ENCODE measurements around the gene CNOT3. TPM values are rescaled to one million over a fixed set of nuclear protein-coding genes. Genes with fewer than 3 reads are reported as not detected.
"Not testable (repeated sequence)": the region's sequence is repeated elsewhere in the genome, so short reads cannot be mapped to it uniquely, and the experiment has no call there.

The CNOT3 gene
- total and polyA plus RNA-seq, 9 of the 15 experiments (the other 6 are each of a cell fraction or from before 2014, with no cell fraction given) = 0.27 to 60.4 (median 9.9) TPM

DNA sequence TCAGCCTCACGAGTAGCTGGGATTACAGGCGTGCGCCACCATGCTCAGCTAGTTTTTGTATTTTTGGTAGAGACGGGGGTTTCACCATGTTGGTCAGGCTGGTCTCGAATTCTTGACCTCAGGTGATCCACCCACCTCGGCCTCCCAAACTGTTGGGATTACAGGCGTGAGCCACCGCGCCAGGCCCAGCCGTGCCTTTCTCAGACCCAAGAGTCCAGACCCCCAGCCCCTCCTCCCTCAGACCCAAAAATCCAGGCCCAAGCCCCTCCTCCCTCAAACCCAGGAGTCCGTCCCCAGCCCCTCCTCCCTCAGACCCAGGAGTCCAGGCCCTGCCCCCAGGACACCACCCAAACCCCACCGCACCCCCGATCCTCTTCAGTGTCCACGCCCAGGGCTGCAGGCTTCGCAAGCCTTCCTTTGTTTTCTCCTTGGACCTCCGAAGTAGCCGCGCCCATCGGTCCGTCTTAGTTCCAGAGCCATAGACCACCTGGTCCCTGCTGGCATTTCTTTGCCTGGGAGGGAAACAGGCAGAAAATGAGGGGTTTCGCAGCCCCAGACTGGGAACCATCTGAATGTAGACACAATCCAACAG is 31.7 kb downstream of the CNOT3 start (continued):
- TF ChIP-seq PBX2 (CRISPR knock-in tag; IDR thresholded peaks at IDR 0.05; ENCODE audit: low read depth) (no peak), PBX2 (tag; conservative IDR thresholded peaks at IDR 0.05; ENCODE audit: low read depth) (no peak), GABPA (tag; conservative IDR thresholded peaks at IDR 0.05; ENCODE audit: low read depth) (no peak)
- TF ChIP-seq, protein P1, sequence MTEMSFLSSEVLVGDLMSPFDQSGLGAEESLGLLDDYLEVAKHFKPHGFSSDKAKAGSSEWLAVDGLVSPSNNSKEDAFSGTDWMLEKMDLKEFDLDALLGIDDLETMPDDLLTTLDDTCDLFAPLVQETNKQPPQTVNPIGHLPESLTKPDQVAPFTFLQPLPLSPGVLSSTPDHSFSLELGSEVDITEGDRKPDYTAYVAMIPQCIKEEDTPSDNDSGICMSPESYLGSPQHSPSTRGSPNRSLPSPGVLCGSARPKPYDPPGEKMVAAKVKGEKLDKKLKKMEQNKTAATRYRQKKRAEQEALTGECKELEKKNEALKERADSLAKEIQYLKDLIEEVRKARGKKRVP (CRISPR knock-in tag; IDR thresholded peaks at IDR 0.05) = no peak

DNA sequence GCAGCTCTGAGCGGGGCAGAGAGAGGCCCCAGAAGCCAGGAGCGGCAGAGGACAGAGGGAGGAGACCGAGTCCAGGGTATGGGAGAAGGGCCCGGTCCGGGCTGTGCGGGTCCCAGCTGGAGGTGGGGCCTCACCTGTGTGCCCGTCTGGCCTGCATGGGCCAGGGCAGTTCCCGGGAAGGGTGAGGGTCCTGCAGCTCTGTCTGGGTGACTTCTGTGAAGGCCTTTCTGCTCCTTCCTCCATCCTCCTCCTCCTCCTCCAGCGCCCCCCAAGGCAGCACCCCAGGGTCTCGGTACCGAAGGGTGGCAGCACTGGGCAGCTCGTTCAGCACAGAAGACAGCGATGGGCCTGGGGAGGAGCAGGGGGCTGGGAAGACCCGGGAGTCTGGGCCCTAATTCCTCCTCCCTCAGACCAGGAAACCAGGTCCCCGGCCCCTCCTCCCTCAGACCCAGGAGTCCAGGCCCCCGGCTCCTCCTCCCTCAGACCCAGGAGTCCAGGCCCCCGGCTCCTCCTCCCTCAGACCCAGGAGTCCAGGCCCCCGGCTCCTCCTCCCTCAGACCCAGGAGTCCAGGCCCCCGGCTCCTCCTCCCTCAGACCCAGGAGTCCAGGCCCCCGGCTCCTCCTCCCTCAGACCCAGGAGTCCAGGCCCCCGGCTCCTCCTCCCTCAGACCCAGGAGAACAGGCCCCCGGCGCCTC is 34.3 kb downstream of the CNOT3 start:
- H3K9me1 ChIP-seq (ENCODE audit: control insufficient read depth, insufficient read depth, low read length); H3K79me2 ChIP-seq (ENCODE audit: control insufficient read depth, insufficient read depth, low read length); H3K27ac ChIP-seq (ENCODE audit: extremely low read depth, low read depth, low read length); H3K9me3 ChIP-seq (replicated peaks; ENCODE audit: control insufficient read depth, insufficient read depth, low read depth, low read length); H4K20me1 ChIP-seq (replicated peaks; ENCODE audit: control insufficient read depth, insufficient read depth, low read length); in situ Hi-C loops (cut with MboI); H2AFZ ChIP-seq (ENCODE audit: low read depth, low read length); intact Hi-C loops (cut with micrococcal nuclease); H3K27me3 ChIP-seq (ENCODE audit: control insufficient read depth in 2 of 2, insufficient read depth in 2 of 2, low read length in 2 of 2); ATAC-seq; H3K9ac ChIP-seq (ENCODE audit: insufficient read depth in 1 of 2, low read depth in 2 of 2, low read length in 2 of 2); BruUV-seq (replicated peaks); FAIRE-seq; H3K4me2 ChIP-seq (ENCODE audit: insufficient read depth, low read length); H3K4me3 ChIP-seq: not testable (repeated sequence)
- peaks cover 10% of the 10 kb centered on the region; the same call in 2 of the 3 replicates for H3K36me3 ChIP-seq (ENCODE audit: control insufficient read depth, insufficient read depth, low read length)
- TF ChIP-seq POLR2G (IDR thresholded peaks at IDR 0.05; ENCODE audit: low read depth, low read length) = peak; percentile 74
- peak in 1 of 4 experiments; percentile 3 for DNase-seq (ENCODE audit: extremely low read depth in 1 of 4, low spot score in 3 of 4)
- POLR2A ChIA-PET = interaction anchor here (0.7 to 2.1 kb wide), 5 partner anchors 18 to 77 kb away, joined by 3 to 12 read pairs (median 4); partner anchors contain the start of genes MBOAT7 and TSEN34
- H3K4me1 ChIP-seq (replicated peaks in 1 of 2; ENCODE audit: control insufficient read depth in 2 of 2, insufficient read depth in 2 of 2, low read length in 2 of 2) = peaks cover 2 to 46% of the 10 kb centered on the region in 2 experiments; a peak in 2 of 5 replicates
- CTCF ChIA-PET (ENCODE audit: low intra/inter-chr PET ratio) = interaction anchor here (5.9 kb wide), 1 partner anchor 59 kb away, joined by 37 read pairs; no protein-coding TSS in a partner anchor
- 67% methylated on average over 13 of the region's 23 CpGs for WGBS (ENCODE audit: insufficient coverage, low coverage, missing lambda C conversion rate)

Measured in K562 (cell line).